ENCODE results near the gene DPPA2. TPM values are rescaled to one million over a fixed set of nuclear protein-coding genes. Genes with fewer than 3 reads are reported as not detected.

The DPPA2 gene
- total RNA-seq, 3 donors from 2014 or later = not detected

DNA sequence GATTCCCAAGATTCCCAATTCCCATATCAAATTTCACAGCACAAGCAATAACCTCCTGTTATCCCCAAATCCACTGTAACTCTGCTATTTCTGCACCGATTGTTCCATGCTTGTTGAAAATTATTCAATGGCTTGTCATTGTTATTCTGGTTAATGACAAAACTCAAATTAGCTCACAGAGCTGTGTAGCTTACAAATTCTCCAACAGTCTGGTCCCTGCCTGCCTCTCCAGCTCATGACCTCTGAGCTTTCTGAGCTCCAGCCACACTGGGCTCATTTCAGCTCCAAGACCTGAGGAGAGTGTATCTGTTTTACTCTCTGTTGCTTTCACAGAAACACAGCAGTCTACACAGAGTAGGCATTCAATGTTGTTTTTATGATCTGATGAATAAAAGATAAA lies 3.3 kb downstream of the DPPA2 start:
- no peaks in the 10 kb centered on the region for H3K4me1 ChIP-seq (ENCODE audit: low read depth)
- intact Hi-C loops (cut with DNase I, micrococcal nuclease) = no loop called here
- H3K9me3 ChIP-seq = no peaks in the 10 kb centered on the region
- ATAC-seq = no peak
- TF ChIP-seq, protein P1, sequence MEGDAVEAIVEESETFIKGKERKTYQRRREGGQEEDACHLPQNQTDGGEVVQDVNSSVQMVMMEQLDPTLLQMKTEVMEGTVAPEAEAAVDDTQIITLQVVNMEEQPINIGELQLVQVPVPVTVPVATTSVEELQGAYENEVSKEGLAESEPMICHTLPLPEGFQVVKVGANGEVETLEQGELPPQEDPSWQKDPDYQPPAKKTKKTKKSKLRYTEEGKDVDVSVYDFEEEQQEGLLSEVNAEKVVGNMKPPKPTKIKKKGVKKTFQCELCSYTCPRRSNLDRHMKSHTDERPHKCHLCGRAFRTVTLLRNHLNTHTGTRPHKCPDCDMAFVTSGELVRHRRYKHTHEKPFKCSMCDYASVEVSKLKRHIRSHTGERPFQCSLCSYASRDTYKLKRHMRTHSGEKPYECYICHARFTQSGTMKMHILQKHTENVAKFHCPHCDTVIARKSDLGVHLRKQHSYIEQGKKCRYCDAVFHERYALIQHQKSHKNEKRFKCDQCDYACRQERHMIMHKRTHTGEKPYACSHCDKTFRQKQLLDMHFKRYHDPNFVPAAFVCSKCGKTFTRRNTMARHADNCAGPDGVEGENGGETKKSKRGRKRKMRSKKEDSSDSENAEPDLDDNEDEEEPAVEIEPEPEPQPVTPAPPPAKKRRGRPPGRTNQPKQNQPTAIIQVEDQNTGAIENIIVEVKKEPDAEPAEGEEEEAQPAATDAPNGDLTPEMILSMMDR (IDR thresholded peaks at IDR 0.05) = no peak
- H3K4me3 ChIP-seq = no peak overlapping the region
- no peaks in the 10 kb centered on the region for H3K36me3 ChIP-seq (ENCODE audit: low read depth)
- no peak for DNase-seq

DNA sequence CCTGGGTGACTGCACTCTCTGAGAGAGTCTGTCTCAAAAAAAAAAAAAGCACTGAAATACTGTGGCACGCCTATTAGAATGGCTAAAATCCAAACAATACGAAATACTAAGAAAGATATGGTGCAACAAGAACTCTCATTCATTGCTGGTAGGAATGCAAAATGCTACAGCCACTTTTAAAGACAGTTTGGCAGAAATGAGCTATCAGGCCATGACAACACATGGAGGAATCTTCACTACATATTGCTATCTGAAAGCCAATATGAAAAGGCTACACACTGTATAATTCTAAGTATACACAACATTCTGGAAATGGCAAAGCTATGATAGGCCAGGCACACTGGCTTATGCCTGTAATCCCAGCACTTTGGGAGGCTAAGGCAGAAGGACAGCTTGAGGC lies 18.8 kb downstream of the DPPA2 start:
- Histone ChIP-seq H3K4me3 (no peak overlapping the region), H3K4me1 (ENCODE audit: low read depth) (no peaks in the 10 kb centered on the region), H3K9me3 (no peaks in the 10 kb centered on the region), H3K36me3 (ENCODE audit: low read depth) (no peaks in the 10 kb centered on the region)
- ATAC-seq = no peak
- intact Hi-C loops (cut with DNase I, micrococcal nuclease) = no loop called here
- no peak for DNase-seq
- TF ChIP-seq, protein P1 (IDR thresholded peaks at IDR 0.05) = no peak

DNA sequence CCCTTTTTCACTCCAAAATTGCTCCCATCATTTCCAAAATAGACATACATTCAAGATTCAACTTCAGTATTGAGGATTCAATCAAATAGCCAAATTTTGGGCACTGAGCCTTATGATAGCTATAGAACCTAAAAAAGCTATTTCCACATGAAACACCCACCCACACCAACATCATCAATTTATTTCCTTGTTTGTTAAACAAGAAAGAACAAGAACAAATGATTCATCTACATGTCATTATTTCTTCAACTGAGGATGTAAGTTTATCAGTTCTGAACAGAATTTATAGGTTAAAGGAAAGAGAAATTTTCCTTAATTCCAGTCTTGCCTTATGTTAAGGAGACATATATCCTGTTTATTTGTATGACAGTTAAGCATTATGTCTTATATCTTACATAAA lies 32.2 kb downstream of the DPPA2 start:
- TF ChIP-seq, protein P1 (IDR thresholded peaks at IDR 0.05) = no peak
- Histone ChIP-seq H3K4me3 (no peak overlapping the region), H3K36me3 (ENCODE audit: low read depth) (no peaks in the 10 kb centered on the region), H3K4me1 (ENCODE audit: low read depth) (no peaks in the 10 kb centered on the region), H3K9me3 (no peaks in the 10 kb centered on the region)
- DNase-seq (no peak), ATAC-seq (no peak)
- intact Hi-C loops (cut with DNase I, micrococcal nuclease) = no loop called here

DNA sequence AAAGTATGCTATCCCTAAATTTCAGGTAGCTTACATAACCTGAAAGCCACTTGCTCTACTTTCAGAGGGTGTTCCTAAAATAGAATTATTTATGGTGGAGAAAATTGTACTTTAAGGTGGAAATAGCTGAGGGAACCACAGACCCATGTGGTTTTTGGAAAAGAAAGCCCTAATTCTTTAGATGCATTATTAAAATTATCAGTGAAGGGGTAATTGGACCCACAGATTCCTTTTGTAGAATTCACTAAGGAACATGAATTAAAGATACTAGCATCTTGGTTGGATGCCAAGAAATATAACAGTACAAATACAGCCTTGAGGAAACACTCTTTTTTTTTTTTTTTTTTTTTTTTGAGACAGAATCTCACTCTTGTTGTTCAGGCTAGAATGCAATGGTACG lies 37.8 kb downstream of the DPPA2 start:
- ATAC-seq (no peak), DNase-seq (no peak)
- H3K4me1 ChIP-seq (ENCODE audit: low read depth) = no peaks in the 10 kb centered on the region
- no peak overlapping the region for H3K4me3 ChIP-seq
- intact Hi-C loops (cut with DNase I, micrococcal nuclease) = no loop called here
- no peaks in the 10 kb centered on the region for H3K9me3 ChIP-seq
- TF ChIP-seq, protein P1 (IDR thresholded peaks at IDR 0.05) = no peak
- H3K36me3 ChIP-seq (ENCODE audit: low read depth) = no peaks in the 10 kb centered on the region

DNA sequence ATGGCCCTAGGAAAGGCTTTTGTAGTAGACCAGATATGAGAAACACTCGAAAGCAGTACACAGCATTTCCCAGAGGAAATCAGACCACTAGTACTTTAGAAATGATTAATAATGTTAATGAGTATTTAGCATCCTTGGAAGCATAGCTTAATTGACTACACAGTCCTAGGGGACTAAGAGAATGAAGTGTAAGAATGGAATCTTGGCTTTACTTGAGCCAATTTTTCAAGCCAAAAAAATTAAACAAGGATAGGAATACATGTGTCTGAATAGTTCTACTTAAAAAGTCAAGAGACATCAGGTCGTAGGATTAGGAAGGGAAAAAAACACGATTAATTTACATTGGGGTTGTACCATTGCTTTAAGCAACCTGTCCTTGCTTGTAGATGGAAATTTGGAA lies 38.2 kb downstream of the DPPA2 start:
- Histone ChIP-seq H3K9me3 (no peaks in the 10 kb centered on the region), H3K36me3 (ENCODE audit: low read depth) (no peaks in the 10 kb centered on the region), H3K4me3 (no peak overlapping the region), H3K4me1 (ENCODE audit: low read depth) (no peaks in the 10 kb centered on the region)
- TF ChIP-seq, protein P1 (IDR thresholded peaks at IDR 0.05) = no peak
- intact Hi-C loops (cut with DNase I, micrococcal nuclease) = no loop called here
- no peak for ATAC-seq
- no peak for DNase-seq

DNA sequence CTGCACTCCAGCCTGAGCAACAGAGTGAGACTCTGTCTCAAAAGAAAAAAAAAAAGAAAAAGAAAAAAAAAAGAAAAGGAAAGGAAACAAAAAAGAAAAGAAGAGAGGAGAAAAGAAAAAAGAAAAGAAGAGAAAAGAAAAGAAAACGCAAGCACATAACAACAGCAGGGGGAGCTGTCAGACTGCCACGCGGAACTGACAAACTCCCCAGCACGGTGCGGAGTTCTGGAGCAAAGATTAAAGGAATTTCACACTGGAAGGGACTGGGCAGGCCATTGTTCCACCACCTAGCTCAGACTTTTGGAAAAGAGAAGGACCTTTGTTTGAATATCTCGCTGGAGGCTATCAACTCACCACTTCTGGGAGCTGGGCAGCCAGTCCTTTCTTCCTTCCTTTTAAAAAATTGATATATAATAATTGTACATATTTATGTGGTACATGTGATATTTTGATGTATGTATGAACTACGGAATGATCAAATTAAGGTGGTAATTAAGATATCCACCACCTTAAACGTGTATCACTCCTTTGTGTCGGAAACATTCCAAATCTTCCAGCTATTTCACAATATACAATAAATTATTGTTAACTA lies 40.5 kb downstream of the DPPA2 start:
- Histone ChIP-seq H3K9me3 (no peaks in the 10 kb centered on the region), H3K4me1 (ENCODE audit: low read depth) (no peaks in the 10 kb centered on the region), H3K36me3 (ENCODE audit: low read depth) (no peaks in the 10 kb centered on the region), H3K4me3 (no peak overlapping the region)
- intact Hi-C loops (cut with DNase I, micrococcal nuclease) = no loop called here
- ATAC-seq = peak; percentile 48
- DNase-seq = peak in 1 of 3 donors; percentile 50
- TF ChIP-seq, protein P1 (IDR thresholded peaks at IDR 0.05) = no peak

Measured in mucosa of descending colon (tissue), 3 donors.